Peyer's patch (tissue), 4 donors: Measurements from ENCODE around the gene MIPEP. TPM values are rescaled to one million over a fixed set of nuclear protein-coding genes. Genes with fewer than 3 reads are reported as not detected.

ENCODE experiments used
- DNase-seq, 3 donors: peaks; one replicate each; pipeline ENCODE4 v3.0.0-alpha.2; 2017 to 2019
- H3K27ac ChIP-seq, 4 donors: fragments of 200-600 bp; sonication (generic); one replicate each; pipeline ENCODE4 v1.5.1; 2016 to 2019
- H3K27me3 ChIP-seq, 2 donors: fragments of 200-600 bp; sonication (generic); one replicate each; pipeline ENCODE4 v1.5.1; 2019
- H3K36me3 ChIP-seq, 3 donors: fragments of 200-600 bp; sonication (generic); one replicate each; pipeline ENCODE4 v1.5.1; 2016 to 2019
- H3K4me1 ChIP-seq, 4 donors: fragments of 200-600 bp; sonication (generic); one replicate each; pipeline ENCODE4 v1.5.1; 2016 to 2019
- H3K4me3 ChIP-seq, 4 donors: fragments of 200-600 bp; sonication (generic); 1 replicate in 3 of 4; 2 replicates in 1 of 4; pipeline ENCODE4 v1.5.1; 2016 to 2019; ENCODE audit warnings: mild to moderate bottlenecking in 1 of 4
- H3K9me3 ChIP-seq, 4 donors: fragments of 200-600 bp; sonication (generic); one replicate each; pipeline ENCODE4 v1.5.1; 2016 to 2019; ENCODE audit warnings: mild to moderate bottlenecking in 1 of 4
- POLR2A ChIP-seq, 2 donors: fragments of 450-650 bp; IDR thresholded peaks; one replicate each; pipeline ENCODE4 v1.5.1; 2017; ENCODE audit warnings: antibody characterized with exemption in 2 of 2, mild to moderate bottlenecking in 2 of 2, moderate library complexity in 2 of 2
- total RNA-seq, 4 donors: library from RNA; depleted of rRNA; stranded (reverse); fragments of >200 nt; gene quantifications; one replicate each; pipeline ENCODE4 v1.1.0, GENCODE V29; 2016
- TF ChIP-seq, protein P1 (sequence below), 6 experiments: fragments of 450-650 bp in 4 of 6; fragments of 200-600 bp in 2 of 6; sonication (generic) in 1 of 6; IDR thresholded peaks; one replicate each; pipeline ENCODE4 v1.5.1; 2017 to 2019; ENCODE audit warnings: antibody characterized with exemption in 6 of 6, mild to moderate bottlenecking in 3 of 6, moderate library complexity in 1 of 6

Gene MIPEP
- total RNA-seq, 4 donors from 2014 or later: 10.7 to 17.0 (median 12.5) TPM

DNA sequence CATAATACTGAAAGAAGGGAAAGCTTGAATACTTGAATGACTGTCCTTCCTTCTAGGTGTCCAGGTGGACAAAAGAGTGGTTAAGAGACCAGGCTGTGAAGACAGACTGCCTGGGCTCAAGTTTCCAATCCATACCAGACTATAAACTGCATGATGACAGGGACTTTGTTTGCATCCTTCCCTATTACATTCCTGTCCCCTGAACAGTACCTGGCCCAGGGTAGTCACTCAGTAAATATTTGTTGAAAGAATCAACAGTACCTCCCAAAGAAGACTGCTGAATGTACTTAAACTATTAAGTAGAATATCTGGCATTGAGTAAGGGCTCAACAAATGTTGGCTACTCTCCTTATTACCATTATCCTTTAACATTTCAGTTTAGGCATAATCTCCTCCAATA is 29.7 kb downstream of the MIPEP start:
- Histone ChIP-seq H3K27me3 (no peaks in the 10 kb centered on the region), H3K9me3 (no peaks in the 10 kb centered on the region), H3K4me1 (no peaks in the 10 kb centered on the region), H3K4me3 (no peak overlapping the region), H3K27ac (no peak overlapping the region), H3K36me3 (no peaks in the 10 kb centered on the region)
- DNase-seq: no peak
- TF ChIP-seq POLR2A (IDR thresholded peaks at IDR 0.05): no peak
- TF ChIP-seq, protein P1, sequence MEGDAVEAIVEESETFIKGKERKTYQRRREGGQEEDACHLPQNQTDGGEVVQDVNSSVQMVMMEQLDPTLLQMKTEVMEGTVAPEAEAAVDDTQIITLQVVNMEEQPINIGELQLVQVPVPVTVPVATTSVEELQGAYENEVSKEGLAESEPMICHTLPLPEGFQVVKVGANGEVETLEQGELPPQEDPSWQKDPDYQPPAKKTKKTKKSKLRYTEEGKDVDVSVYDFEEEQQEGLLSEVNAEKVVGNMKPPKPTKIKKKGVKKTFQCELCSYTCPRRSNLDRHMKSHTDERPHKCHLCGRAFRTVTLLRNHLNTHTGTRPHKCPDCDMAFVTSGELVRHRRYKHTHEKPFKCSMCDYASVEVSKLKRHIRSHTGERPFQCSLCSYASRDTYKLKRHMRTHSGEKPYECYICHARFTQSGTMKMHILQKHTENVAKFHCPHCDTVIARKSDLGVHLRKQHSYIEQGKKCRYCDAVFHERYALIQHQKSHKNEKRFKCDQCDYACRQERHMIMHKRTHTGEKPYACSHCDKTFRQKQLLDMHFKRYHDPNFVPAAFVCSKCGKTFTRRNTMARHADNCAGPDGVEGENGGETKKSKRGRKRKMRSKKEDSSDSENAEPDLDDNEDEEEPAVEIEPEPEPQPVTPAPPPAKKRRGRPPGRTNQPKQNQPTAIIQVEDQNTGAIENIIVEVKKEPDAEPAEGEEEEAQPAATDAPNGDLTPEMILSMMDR (IDR thresholded peaks at IDR 0.05): no peak

DNA sequence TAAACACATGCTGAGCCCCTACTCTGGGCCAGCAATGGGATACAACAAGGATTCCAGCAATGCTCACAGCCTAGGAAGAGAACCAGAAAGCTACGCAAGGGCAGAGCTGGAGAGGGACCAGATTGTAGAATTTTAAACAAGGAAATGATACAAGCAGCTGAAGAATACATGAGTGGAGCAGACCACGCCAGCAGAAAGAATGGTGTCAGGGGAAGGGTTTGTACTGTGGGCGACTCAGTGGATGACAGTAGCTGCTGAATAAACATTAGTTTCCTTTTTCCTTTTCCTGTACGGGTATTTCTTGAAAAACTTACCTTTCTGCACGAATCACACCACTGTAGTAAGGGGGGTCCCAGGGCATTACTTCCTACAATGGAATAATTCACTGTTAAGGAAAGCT is 30.7 kb downstream of the MIPEP start:
- no peak for DNase-seq
- H3K4me1 ChIP-seq: no peaks in the 10 kb centered on the region
- no peak for TF ChIP-seq POLR2A (IDR thresholded peaks at IDR 0.05)
- TF ChIP-seq, protein P1 (IDR thresholded peaks at IDR 0.05): no peak

DNA sequence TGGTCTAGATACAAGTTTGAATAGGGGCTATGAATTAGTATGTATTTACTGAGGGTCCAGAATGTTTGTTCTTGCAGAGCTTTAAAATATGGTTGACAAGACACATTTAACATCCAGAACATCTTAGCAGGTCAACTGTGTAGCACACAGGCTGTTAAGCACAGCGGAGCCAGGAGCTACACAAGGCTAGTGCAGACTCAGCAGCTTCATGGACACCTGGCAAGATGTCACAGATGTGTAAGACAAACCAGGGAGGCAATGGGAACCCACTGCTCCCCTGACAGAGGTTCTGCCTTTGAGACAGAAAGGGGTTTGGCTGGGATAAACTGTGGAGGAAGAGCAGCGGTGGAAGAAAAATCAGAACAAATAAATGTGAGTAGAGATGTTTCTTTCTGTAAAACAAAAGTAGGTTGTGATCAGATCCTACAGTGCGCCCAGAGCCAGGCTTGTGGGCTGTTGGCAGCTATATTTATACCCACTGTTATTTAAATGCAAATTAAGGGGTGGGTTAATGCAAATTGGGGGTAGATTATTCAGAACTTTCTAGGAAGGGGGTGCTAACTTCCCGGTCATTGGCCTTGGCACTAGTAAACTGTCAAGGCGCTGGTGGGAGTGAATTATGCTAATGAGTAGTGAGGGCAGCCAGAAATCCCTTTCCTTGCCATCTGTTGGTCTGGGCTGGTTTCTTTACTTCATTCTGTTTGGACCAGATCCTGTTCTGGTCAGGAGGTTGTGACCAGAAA is 33.0 kb downstream of the MIPEP start:
- H3K27ac ChIP-seq: no peak overlapping the region
- no peaks in the 10 kb centered on the region for H3K36me3 ChIP-seq
- no peak for DNase-seq
- no peaks in the 10 kb centered on the region for H3K4me1 ChIP-seq
- no peak overlapping the region for H3K4me3 ChIP-seq
- no peaks in the 10 kb centered on the region for H3K27me3 ChIP-seq
- no peaks in the 10 kb centered on the region for H3K9me3 ChIP-seq
- TF ChIP-seq, protein P1 (IDR thresholded peaks at IDR 0.05): no peak
- no peak for TF ChIP-seq POLR2A (IDR thresholded peaks at IDR 0.05)

More for the DNA sequence above, 30.7 kb downstream of the MIPEP start:
- Histone ChIP-seq H3K27ac (no peak overlapping the region), H3K9me3 (no peaks in the 10 kb centered on the region), H3K27me3 (no peaks in the 10 kb centered on the region), H3K4me3 (no peak overlapping the region), H3K36me3 (no peaks in the 10 kb centered on the region)

DNA sequence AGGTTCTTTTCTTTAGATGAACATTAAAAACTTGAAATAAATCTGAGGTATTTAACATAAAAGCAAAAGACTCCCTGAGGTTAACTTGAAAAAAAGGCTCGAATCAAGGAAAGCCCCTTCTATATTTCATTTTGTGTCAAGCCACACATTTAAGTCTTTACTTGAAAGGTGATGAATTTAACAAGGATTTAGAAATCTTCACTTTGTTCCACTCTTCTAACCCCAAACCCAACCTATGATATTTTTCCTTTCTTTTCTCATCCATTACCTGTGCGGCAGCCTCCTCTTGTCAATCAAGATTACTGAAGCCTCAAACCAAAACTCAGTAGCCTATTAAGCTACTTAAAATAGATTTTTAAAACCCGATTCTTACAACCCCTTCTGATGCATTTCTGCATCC is 33.8 kb downstream of the MIPEP start:
- Histone ChIP-seq H3K4me3 (no peak overlapping the region), H3K36me3 (no peaks in the 10 kb centered on the region), H3K4me1 (no peaks in the 10 kb centered on the region), H3K27me3 (no peaks in the 10 kb centered on the region), H3K27ac (no peak overlapping the region), H3K9me3 (no peaks in the 10 kb centered on the region)
- DNase-seq: no peak
- TF ChIP-seq, protein P1 (IDR thresholded peaks at IDR 0.05): no peak
- no peak for TF ChIP-seq POLR2A (IDR thresholded peaks at IDR 0.05)

DNA sequence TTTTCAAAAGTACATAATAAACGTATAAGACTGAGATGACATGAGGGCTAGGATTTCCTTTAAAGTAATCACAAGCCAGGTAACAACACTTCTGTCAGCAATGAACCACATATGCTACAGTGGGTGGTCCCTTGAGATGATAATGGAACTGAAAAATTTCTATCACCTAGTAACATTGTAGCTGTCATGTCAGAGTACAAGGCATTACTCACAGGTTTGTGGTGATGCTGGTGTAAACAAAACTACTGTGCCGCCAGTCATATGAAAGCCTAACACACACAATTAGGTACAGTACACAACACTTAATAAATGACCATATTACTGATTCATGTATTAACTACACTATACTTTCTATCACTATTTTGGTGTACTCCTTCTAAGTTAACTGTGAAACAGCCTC is 36.8 kb downstream of the MIPEP start:
- H3K36me3 ChIP-seq: no peaks in the 10 kb centered on the region
- no peaks in the 10 kb centered on the region for H3K27me3 ChIP-seq
- TF ChIP-seq, protein P1 (IDR thresholded peaks at IDR 0.05): no peak
- no peak for TF ChIP-seq POLR2A (IDR thresholded peaks at IDR 0.05)
- no peak overlapping the region for H3K27ac ChIP-seq
- no peaks in the 10 kb centered on the region for H3K4me1 ChIP-seq
- no peaks in the 10 kb centered on the region for H3K9me3 ChIP-seq
- DNase-seq: no peak
- H3K4me3 ChIP-seq: no peak overlapping the region
